ENCODE results near the gene LINGO1.

DNA sequence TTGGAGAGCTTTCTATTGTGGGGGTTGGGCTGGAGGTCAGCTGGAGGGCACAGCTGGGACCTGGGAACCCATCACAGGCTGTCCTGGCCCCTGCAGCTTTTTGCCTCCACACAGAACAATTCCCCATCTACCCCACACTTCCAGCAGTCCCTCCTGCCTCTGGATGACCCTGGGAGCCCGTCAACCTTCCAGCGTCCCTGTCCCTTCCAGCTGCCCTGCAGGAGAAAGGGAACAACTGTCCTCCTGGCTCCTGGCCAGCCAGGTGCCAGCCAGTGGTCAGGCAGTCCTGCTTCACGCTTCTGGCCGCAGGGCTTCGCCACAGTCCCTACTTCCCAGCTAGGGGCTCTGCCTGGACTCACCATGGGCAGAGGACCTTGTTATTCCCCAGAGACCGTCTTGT lies 27.2 kb downstream of the LINGO1 start:
- TF ChIP-seq, protein P1, sequence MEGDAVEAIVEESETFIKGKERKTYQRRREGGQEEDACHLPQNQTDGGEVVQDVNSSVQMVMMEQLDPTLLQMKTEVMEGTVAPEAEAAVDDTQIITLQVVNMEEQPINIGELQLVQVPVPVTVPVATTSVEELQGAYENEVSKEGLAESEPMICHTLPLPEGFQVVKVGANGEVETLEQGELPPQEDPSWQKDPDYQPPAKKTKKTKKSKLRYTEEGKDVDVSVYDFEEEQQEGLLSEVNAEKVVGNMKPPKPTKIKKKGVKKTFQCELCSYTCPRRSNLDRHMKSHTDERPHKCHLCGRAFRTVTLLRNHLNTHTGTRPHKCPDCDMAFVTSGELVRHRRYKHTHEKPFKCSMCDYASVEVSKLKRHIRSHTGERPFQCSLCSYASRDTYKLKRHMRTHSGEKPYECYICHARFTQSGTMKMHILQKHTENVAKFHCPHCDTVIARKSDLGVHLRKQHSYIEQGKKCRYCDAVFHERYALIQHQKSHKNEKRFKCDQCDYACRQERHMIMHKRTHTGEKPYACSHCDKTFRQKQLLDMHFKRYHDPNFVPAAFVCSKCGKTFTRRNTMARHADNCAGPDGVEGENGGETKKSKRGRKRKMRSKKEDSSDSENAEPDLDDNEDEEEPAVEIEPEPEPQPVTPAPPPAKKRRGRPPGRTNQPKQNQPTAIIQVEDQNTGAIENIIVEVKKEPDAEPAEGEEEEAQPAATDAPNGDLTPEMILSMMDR (IDR thresholded peaks at IDR 0.05) = no peak
- TF ChIP-seq CEBPB (IDR thresholded peaks at IDR 0.05) (no peak), CBX8 (IDR thresholded peaks at IDR 0.05) (no peak), PHF8 (IDR thresholded peaks at IDR 0.05; ENCODE audit: borderline replicate concordance, low read depth) (no peak), FOSL2 (IDR thresholded peaks at IDR 0.05) (no peak), FOSL2 (CRISPR knock-in tag; IDR thresholded peaks at IDR 0.05) (no peak)
